DOHH2 (cell line): ENCODE data around the gene GYPC.

Experiments
- H3F3A ChIP-seq: fragments of 200-600 bp; sonication (generic), shearing (Covaris generic); 2 replicates; pipeline ENCODE4 v1.6.0; 2016; ENCODE audit warnings: antibody characterized with exemption, mild to moderate bottlenecking; ENCODE audit not compliant: control insufficient read depth, insufficient read depth
- H3K27ac ChIP-seq: fragments of 200-600 bp; sonication (generic); 2 replicates; pipeline ENCODE4 v1.5.1; 2014; ENCODE audit warnings: low read depth, mild to moderate bottlenecking, low read length, moderate library complexity
- H3K27me3 ChIP-seq: fragments of 200-600 bp; sonication (generic); 2 replicates; pipeline ENCODE4 v1.6.1; 2014; ENCODE audit warnings: mild to moderate bottlenecking, low read length, mixed read lengths; ENCODE audit not compliant: control insufficient read depth
- H3K36me3 ChIP-seq: fragments of 200-600 bp; sonication (generic); 2 replicates; pipeline ENCODE4 v1.6.1; 2014; ENCODE audit warnings: mild to moderate bottlenecking, low read length, moderate library complexity, mixed read lengths; ENCODE audit not compliant: control insufficient read depth
- H3K4me1 ChIP-seq: fragments of 200-600 bp; sonication (generic); 2 replicates; pipeline ENCODE4 v1.6.1; 2014; ENCODE audit warnings: mild to moderate bottlenecking, low read length, mixed read lengths; ENCODE audit not compliant: control insufficient read depth
- H3K4me2 ChIP-seq: fragments of 200-600 bp; sonication (generic); 2 replicates; pipeline ENCODE4 v1.6.0; 2014; ENCODE audit warnings: mild to moderate bottlenecking, low read length, moderate library complexity
- H3K4me3 ChIP-seq: fragments of 200-600 bp; sonication (generic); 2 replicates; pipeline ENCODE4 v1.5.1; 2014; ENCODE audit warnings: mild to moderate bottlenecking, low read length, mixed read lengths
- H3K79me2 ChIP-seq: fragments of 200-600 bp; sonication (generic); 2 replicates; pipeline ENCODE4 v1.6.1; 2014; ENCODE audit warnings: mild to moderate bottlenecking, low read length, mixed read lengths; ENCODE audit not compliant: control insufficient read depth
- H3K9me2 ChIP-seq: fragments of 200-600 bp; sonication (generic); replicated peaks from 2 replicates; pipeline ENCODE4 v1.6.1; 2014; ENCODE audit warnings: mild to moderate bottlenecking, low read length, mixed read lengths; ENCODE audit not compliant: control insufficient read depth
- H3K9me3 ChIP-seq: fragments of 200-600 bp; sonication (generic); 2 replicates; pipeline ENCODE4 v1.6.1; 2014; ENCODE audit warnings: antibody characterized with exemption, low read length, mixed read lengths; ENCODE audit not compliant: control insufficient read depth, insufficient read depth
- H4K20me1 ChIP-seq: fragments of 200-600 bp; sonication (generic); 2 replicates; pipeline ENCODE4 v1.6.0; 2014; ENCODE audit warnings: low read depth, mild to moderate bottlenecking, antibody characterized with exemption, low read length, moderate library complexity; ENCODE audit not compliant: control insufficient read depth, insufficient read depth
- CTCF ChIP-seq: fragments of 200-600 bp; sonication (generic); IDR thresholded peaks from one replicate; pipeline ENCODE4 v1.5.1; 2014; ENCODE audit warnings: antibody characterized with exemption, mild to moderate bottlenecking, low read depth, low read length; ENCODE audit not compliant: poor library complexity, severe bottlenecking
- EZH2phosphoT487 ChIP-seq: fragments of 200-600 bp; sonication (generic); IDR thresholded peaks from 2 replicates; pipeline ENCODE4 v1.6.1; 2017; ENCODE audit warnings: borderline replicate concordance, mild to moderate bottlenecking, antibody characterized with exemption, low read length, moderate library complexity, mixed read lengths

The GYPC gene

GRCh38 chr2:126739141-126739540 lies 83.2 kb downstream of the GYPC start:
- H3K27ac ChIP-seq: no peak overlapping the region
- no peaks in the 10 kb centered on the region for H4K20me1 ChIP-seq
- H3K79me2 ChIP-seq: no peaks in the 10 kb centered on the region
- no peaks in the 10 kb centered on the region for H3K9me3 ChIP-seq
- H3K4me3 ChIP-seq: no peak overlapping the region
- TF ChIP-seq EZH2phosphoT487 (no peak), CTCF (no peak)
- H3F3A ChIP-seq: no peaks in the 10 kb centered on the region
- no peaks in the 10 kb centered on the region for H3K9me2 ChIP-seq
- H3K4me2 ChIP-seq: no peak overlapping the region
- H3K36me3 ChIP-seq: no peaks in the 10 kb centered on the region
- no peaks in the 10 kb centered on the region for H3K27me3 ChIP-seq
- H3K4me1 ChIP-seq: no peaks in the 10 kb centered on the region

GRCh38 chr2:126744640-126745039 lies 88.7 kb downstream of the GYPC start:
- Histone ChIP-seq H3K4me3 (no peak overlapping the region), H3K9me2 (no peaks in the 10 kb centered on the region), H3K36me3 (no peaks in the 10 kb centered on the region), H4K20me1 (no peaks in the 10 kb centered on the region; the same call in 1 of the 2 replicates), H3K4me2 (no peak overlapping the region), H3F3A (no peaks in the 10 kb centered on the region), H3K27ac (no peak overlapping the region), H3K27me3 (peaks cover 6% of the 10 kb centered on the region; the same call in 1 of the 2 replicates), H3K4me1 (no peaks in the 10 kb centered on the region), H3K79me2 (no peaks in the 10 kb centered on the region), H3K9me3 (no peaks in the 10 kb centered on the region)
- TF ChIP-seq EZH2phosphoT487 (no peak), CTCF (no peak)
